ENCODE data around the gene RAD9A.

RAD9A gene

DNA sequence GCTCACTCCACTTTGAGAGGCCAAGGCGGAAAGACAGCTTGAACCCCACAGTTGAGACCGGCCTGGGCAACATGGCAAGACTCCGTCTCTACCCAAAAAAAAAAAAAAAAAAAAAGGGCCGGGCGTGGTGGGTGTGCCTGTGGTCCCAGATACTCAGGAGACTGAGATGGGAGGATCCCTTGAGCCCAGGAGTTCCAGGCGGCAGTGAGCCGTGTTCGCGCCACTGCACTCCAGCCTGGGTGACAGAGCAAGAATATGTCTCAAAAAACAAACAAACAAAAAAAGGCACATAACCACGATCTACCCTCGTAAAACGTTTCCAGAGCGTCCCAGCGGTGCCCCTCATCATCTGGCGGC lies 861 bp upstream of the RAD9A start:
- no peak for DNase-seq (ENCODE audit: extremely low read depth, low read depth)
- TF ChIP-seq, protein P1, sequence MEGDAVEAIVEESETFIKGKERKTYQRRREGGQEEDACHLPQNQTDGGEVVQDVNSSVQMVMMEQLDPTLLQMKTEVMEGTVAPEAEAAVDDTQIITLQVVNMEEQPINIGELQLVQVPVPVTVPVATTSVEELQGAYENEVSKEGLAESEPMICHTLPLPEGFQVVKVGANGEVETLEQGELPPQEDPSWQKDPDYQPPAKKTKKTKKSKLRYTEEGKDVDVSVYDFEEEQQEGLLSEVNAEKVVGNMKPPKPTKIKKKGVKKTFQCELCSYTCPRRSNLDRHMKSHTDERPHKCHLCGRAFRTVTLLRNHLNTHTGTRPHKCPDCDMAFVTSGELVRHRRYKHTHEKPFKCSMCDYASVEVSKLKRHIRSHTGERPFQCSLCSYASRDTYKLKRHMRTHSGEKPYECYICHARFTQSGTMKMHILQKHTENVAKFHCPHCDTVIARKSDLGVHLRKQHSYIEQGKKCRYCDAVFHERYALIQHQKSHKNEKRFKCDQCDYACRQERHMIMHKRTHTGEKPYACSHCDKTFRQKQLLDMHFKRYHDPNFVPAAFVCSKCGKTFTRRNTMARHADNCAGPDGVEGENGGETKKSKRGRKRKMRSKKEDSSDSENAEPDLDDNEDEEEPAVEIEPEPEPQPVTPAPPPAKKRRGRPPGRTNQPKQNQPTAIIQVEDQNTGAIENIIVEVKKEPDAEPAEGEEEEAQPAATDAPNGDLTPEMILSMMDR (IDR thresholded peaks at IDR 0.05; ENCODE audit: low read depth, low read length, missing control alignments): no peak
- peak overlapping the region; percentile 88 for H3K4me3 ChIP-seq (replicated peaks; ENCODE audit: low read depth, low read length)

DNA sequence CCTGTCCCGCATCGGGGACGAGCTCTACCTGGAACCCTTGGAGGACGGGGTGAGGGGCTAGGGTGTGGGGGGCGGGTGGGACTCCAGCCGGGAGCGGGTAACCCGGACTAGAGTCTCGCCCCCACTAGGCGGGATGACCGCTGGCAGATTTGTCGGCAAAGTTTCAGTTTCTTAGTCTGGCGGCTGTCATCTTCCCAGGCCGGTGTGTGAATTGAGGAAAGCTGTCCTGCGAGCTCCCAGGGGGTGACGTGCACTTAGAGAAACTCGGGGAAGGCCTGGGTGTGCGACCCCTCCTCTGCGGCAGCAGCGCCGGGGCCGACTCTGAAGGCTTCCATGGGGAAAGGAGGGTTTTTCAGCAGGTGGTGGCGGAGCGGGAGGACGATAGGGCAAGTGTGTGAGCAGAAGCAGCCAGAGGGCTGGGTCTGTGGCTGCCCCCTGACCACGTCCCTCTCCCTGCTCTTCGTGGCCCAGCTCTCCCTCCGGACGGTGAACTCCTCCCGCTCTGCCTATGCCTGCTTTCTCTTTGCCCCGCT lies 463 bp downstream of the RAD9A start:
- no peak for DNase-seq (ENCODE audit: extremely low read depth, low read depth)
- TF ChIP-seq, protein P1 (IDR thresholded peaks at IDR 0.05; ENCODE audit: low read depth, low read length, missing control alignments): no peak
- peak overlapping the region; percentile 88 for H3K4me3 ChIP-seq (replicated peaks; ENCODE audit: low read depth, low read length)

DNA sequence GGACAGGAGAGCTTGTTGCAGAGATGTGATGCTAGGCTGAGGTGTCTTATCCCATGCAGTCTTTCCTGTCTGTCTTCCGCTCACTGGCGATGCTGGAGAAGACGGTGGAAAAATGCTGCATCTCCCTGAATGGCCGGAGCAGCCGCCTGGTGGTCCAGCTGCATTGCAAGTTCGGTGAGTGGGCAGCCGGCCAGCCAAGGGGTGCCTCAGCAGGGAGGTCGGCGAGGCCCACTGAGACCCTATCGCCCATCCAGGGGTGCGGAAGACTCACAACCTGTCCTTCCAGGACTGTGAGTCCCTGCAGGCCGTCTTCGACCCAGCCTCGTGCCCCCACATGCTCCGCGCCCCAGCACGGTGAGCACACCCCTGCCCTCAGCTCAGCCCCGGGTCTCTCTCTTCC lies 1.7 kb downstream of the RAD9A start:
- TF ChIP-seq, protein P1 (IDR thresholded peaks at IDR 0.05; ENCODE audit: low read depth, low read length, missing control alignments): no peak
- DNase-seq (ENCODE audit: extremely low read depth, low read depth): no peak
- no peak overlapping the region for H3K4me3 ChIP-seq (replicated peaks; ENCODE audit: low read depth, low read length)

DNA sequence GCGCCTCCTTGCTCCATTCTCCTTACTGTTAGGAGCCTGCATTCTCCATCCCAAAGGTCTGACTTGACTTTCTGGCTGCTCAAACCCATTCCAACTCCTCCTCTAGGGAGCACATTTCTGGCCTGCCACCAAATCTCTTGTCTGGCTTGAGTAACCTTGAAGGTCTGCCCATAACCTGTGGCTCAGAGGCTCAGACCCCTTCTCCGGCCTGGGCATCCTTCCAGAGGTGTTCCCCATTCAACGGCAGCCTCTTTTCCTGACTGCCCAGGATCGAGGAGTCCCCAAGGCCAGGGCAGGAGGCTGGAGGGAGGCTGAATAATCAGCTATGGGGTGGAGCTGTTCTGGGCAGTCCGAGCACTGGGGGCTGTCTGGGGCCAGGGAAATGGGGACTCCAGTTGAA lies 2.2 kb downstream of the RAD9A start:
- TF ChIP-seq, protein P1 (IDR thresholded peaks at IDR 0.05; ENCODE audit: low read depth, low read length, missing control alignments): no peak
- H3K4me3 ChIP-seq (replicated peaks; ENCODE audit: low read depth, low read length): no peak overlapping the region
- no peak for DNase-seq (ENCODE audit: extremely low read depth, low read depth)

DNA sequence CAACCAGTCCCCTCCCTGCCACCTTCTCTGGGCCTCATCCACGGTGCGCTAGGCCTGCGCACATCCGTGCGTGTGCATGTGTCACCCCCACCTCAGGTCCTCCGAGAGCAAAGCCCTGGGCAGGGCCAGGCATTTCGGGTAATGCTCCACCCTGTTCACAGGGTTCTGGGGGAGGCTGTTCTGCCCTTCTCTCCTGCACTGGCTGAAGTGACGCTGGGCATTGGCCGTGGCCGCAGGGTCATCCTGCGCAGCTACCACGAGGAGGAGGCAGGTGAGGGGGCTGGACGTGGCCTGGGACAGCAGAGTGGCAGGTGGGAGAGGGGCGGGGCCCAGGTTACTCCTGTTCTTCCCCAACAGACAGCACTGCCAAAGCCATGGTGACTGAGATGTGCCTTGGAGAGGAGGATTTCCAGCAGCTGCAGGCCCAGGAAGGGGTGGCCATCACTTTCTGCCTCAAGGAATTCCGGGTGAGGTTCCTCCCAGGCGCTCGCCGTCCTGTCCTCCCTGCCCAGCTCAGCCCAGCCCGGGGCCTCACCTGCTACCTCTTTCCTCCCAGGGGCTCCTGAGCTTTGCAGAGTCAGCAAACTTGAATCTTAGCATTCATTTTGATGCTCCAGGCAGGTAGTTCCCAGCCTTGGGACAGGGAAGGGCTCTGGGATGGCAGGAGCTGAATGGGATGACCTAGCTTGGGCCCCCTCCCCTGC lies 3.9 kb downstream of the RAD9A start:
- TF ChIP-seq, protein P1 (IDR thresholded peaks at IDR 0.05; ENCODE audit: low read depth, low read length, missing control alignments): no peak
- H3K4me3 ChIP-seq (replicated peaks; ENCODE audit: low read depth, low read length): no peak overlapping the region
- DNase-seq (ENCODE audit: extremely low read depth, low read depth): no peak

DNA sequence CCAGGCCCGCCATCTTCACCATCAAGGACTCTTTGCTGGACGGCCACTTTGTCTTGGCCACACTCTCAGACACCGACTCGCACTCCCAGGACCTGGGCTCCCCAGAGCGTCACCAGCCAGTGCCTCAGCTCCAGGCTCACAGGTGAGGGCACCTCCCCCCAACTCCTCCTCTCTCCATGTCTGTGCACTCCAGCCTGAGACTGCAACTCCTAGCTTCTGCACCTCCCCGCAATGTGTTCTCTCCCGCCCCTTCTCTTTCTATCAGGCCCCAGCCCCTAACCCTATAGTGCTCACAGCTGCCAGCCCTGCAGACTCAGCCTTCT lies 4.4 kb downstream of the RAD9A start:
- TF ChIP-seq, protein P1 (IDR thresholded peaks at IDR 0.05; ENCODE audit: low read depth, low read length, missing control alignments): no peak
- H3K4me3 ChIP-seq (replicated peaks; ENCODE audit: low read depth, low read length): no peak overlapping the region
- DNase-seq (ENCODE audit: extremely low read depth, low read depth): no peak

Data from HFF-Myc (cell line).